GM19324 (cell line): Measurements from ENCODE around the gene TNNI3K.

ENCODE experiments used
- ATAC-seq: cut with Tn5 transposase; IDR thresholded peaks from one replicate; pipeline ENCODE4 v1.9.1; 2021; ENCODE audit warnings: mild to moderate bottlenecking, moderate library complexity; ENCODE audit not compliant: unreplicated experiment, low FRiP score

The TNNI3K gene

DNA sequence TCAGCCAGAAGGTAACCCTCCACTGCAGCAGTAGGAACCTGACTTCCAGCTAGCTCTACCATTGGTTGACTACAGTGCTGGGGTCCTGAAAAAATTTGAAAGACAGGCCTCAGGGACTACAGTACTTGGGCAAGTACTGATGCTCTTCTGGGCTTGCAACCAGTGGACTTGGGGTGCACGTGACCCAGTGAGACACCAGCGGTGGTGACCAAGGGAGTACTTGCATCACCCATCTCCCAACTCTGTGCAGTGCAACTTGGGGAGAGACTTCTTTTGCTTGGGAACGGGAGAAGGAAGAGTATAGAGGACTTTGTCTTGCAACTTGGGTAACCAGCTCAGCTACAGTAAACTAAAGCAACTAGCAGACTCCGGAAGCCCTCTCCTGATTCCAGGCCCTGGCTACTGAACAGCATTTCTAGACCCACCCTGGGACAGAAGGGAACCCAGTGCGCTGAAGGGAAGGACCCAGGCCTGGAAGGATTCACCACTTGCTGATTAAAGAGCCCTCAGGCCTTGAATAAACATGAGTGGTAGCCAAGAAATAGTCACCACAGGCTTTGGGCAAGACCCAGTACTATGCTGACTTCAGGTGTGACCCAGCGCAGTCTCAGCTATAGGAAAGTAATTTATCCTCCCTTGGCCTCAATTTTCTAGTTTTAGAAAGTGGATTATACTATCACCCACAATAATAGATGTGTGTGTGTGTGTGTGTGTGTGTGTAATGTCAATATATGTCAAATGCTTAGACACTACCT is 45.6 kb downstream of the TNNI3K start:
- no peak for ATAC-seq

DNA sequence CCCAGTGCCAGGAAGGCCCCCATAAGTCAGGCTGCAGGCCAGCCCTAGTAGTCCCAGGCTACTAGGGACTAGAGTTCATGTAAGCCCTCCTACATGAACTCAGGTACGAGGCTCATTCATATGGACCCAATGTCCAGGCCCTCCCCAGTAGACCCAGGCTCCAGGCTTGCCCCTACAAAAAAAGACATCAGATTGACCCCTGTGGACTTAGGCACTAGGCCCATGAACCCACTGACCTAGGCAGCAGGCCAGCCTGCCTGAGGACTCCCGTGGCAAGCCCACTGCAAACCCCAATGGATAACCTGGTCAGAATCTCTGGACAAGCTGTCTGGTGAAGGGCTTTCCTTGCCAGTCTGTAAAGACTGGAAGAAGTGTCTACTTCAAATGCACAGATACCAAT is 51.2 kb downstream of the TNNI3K start:
- ATAC-seq = no peak

DNA sequence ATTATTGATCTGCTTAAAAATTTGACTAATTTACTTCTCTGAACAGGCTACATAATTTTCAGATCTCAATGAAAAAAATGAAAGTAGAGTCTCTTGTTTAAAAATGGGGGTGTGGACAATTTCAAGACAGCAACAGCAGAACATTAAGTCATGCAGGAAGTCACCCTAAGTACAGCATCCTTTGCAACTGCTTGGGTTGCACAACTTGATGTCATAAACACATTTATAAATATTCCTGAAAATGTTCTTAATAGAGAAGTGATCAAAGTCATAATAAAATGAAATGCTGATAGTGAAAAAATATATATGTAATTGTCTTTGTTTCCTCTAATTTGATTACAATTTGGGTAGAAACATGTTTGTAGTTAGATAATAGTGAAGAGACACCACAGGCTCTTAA is 79.3 kb downstream of the TNNI3K start:
- no peak for ATAC-seq

DNA sequence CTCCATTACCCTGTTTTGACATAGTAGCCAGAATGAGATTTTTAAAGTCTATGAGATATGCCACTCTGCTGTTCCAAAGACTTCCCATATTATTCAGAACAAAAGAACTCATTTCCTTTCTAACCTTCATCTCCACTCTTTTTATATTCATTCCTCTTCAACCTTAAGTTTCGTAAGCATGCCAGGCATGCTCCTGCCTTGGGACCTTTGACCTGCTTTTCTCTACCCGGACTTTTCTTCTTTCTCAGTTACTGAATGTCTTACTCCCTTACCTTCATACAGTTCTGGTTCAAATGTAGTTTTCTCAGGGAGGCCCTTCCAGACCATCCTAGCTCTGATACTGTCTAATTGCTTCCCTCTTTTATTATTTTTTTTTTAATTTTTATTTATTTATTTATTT is 81.1 kb downstream of the TNNI3K start:
- ATAC-seq = no peak

DNA sequence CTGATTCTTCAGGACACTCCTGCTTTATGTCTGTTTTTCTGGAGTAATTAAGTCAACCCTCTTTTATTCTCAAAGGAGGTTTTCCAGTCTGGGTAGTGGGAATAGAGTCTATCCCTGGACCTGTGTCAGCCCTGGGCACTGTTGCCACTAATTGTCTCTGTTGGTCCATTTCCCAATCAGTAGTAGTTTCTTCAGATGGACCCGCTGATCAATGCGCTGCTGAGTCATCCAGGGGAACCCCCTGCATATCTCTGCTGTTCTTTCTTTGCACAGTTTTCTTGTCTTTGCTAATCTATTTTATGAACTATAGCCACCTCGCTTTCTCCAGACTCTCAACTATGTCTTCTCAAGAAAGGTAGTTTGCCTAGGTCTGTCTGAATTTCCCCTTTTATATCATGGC is 82.5 kb downstream of the TNNI3K start:
- ATAC-seq = no peak

DNA sequence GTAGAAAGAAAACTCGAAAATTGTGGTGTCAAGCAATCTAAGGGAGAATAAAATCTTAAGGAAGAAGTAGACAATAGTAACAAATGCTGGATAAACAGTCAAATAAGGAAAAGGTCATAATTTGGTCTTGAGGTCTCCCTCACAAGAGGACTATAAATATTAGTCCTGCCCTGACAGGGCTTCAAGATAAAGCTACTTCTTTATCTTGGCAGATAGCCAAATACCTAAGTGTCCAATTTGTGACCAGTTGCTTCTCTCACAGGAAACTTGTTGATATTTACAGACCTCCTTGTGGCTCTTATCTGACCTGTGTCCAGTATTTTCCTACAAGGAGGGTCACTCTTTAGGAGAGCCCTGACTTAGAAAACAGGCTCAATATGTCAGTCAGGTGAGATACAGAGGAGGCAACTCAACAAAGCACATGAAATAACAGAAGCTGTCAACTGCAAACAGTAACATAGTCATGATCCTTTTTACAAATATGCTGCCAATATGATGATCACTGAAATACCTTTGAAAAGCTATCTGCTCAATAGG is 88.8 kb downstream of the TNNI3K start:
- no peak for ATAC-seq

DNA sequence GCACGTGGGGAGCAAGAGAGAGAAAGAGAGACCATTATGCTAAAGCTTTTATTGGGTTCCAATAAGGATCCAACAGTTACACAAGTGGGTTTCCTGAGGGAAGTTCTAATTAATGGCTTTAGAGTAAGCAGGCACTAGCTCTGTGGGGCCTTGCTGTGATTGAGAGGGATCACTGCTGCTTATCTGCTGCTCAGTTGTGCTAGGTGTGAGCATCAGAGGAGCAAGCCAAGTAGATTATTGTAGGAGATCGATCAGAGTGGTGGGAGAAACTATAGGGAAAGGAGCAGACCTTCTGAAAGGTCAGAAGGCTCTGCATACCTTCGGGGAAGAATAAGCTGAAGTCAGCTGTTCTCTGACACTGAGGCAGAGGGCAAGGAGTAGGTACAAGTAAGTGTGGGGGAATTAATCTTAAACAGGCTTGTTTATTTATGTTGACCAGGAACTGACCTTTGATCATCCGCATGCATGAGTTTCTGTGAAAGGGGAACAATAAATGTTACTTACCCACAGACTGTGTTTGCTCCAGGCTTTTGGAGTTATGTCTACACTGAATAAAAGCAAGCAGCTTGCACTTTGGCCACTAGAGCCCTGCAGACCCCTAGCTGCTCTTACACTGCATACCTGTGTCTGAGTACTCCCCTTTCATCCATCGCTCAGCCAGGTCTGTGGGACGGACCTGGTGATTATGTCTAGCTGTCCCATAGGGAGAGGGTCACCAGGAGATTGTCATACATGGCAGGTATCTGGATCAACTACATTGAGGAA is 89.7 kb downstream of the TNNI3K start:
- no peak for ATAC-seq

DNA sequence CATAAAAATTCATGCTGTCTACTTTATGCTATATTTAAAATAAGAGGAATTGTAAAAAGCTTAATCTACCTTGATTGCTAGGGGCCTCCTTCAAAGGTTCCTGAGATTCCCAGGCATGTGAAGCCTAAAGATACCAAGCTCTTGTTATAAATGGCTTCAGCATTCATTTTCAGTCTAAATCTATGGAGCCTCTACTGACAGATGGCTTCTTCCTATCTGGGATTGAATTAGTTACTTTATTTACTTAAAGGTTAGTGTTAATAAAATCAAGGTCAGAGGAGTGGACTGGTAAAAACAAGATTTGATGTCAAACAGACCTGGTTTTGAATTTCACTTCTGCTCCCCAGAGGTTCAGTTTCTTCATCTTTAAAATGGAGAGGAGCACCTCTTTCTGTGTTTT is 93.7 kb downstream of the TNNI3K start:
- ATAC-seq = no peak

DNA sequence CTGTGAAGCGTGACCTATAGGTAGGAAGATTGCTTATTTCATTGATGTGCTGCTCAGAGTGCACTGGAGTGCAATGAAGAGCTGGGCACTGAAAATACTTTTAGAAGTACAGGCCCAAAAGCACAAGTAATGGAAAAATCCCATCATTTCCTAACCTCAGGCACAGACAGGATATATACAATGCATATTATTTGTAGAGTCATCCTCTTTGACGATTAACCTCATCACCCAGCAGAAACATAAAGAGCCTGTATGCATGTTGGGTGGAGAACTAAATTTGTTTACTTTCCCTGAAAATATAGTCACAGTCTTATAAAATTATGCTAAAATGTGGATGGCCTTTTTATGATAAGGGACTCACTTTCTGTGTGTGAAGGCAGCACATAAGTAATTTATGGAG is 98.1 kb downstream of the TNNI3K start:
- no peak for ATAC-seq

DNA sequence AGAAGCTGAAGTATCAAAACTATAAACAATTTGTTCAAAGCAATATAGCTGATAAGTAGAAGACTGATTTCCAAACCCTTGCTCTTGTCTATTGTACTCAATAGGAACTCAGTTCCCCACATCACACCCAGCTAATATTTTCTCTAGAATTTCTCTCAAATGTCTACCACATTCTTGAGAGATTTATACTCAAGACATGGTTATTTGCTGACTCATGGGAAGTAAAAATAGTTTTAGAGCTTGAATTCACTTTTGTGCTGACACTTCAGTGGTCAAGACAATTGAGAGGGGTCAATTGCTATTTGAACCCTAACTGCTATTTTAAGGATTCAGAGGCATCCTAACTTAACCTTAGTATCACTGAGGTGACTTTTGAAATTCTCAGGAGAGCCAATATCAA is 99.0 kb downstream of the TNNI3K start:
- no peak for ATAC-seq

DNA sequence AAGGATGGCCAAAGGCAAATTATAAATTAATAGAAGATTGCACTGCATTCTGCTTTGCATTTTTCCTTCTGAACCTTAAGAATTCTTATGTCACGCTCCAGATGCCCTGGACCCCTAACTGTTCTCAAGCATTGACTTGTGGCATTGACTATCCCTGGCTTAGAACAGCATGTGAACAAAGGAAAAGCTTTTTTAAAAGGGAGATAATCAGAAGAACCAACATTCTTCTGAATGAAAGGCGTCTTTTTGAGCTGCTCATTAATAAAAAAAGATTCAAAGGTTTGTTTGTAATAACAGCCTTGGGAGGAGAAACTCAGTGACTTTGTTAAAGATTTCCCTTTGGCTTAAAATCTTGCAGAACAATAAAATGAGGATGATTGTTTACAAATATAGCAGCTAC is 105.5 kb downstream of the TNNI3K start:
- ATAC-seq = no peak

DNA sequence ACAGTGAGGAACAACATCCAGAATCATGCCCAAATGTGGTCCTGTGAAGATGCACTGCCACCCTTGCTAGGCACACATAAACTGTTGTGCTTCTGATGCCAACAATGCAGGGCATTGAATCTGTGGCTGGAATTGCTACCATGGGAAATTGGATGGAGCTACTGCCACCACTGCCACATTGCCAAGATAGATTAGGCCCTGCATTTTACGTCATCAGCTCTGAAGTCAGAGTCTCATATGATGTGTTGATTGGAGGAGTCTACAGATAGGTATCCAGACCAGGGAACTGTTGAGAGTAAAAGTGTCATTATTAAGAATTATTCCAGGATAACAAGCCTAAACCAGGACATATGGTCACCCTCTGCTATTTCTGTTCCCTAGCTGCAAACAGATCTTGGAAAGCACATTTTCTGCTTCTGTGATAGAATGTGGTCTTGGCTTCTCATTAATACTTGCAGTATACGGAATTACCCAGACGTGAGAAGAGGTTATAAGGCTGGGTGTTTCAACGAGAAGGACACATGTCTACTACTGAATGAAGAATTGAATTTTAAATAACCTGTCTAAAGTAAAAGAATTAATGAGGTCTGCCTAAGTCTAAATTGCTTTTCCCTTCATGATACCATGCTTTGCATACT is 106.6 kb downstream of the TNNI3K start:
- no peak for ATAC-seq

DNA sequence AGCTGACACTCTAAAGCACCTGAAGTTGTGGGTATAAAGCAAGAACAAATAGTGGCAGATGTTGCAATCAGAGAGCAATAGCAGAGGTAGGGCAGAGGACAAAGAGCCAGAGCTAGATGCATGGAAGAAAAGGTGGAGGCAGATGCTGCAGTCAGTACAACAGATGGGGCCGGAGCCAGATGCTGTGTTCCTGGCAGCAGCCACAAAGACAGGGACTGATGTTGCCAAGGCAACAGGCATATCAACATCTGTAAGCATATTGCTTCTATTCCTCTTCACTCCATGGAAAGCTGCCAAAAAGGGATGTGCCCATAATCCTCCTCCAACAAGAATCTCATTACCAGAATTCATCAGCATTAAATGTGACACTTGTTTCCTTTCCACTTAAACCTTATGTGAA is 108.0 kb downstream of the TNNI3K start:
- no peak for ATAC-seq

DNA sequence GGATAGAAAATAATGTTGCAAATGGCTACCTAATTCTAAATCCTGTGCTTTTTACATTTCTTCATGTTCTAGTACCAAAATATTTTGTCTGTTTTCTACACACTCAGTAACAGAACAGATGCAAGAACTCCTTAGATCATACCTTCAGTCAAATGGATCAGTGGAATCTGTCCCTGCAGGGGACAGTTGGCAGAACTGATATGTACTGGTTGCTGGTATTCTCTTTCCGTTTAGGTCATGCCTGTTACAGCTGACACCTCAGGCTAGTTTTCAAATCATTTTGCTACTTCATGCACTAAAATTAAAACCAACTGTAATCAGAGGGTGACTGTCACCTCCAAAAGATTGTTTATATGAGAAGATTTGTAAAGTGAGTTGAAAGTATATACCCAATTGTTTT is 109.2 kb downstream of the TNNI3K start:
- ATAC-seq = no peak

DNA sequence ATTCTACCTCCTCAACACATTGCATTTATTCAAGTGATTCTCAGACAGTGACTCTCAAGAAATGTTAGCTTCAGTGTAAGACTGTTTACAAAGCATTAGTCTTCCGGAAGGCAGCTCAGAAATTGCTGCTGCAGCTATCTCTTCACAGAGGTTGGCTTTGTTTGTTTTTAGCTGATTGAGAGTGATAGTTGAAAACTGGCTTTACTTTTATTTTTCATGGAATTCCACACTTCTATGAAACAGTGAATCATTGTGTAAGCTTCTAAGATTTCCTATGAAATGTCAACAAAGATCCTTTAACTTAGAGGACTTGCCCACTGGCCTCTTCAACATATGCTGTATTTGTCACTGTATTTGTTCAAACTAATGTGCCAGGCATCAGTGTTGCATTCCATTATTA is 121.3 kb downstream of the TNNI3K start:
- no peak for ATAC-seq

DNA sequence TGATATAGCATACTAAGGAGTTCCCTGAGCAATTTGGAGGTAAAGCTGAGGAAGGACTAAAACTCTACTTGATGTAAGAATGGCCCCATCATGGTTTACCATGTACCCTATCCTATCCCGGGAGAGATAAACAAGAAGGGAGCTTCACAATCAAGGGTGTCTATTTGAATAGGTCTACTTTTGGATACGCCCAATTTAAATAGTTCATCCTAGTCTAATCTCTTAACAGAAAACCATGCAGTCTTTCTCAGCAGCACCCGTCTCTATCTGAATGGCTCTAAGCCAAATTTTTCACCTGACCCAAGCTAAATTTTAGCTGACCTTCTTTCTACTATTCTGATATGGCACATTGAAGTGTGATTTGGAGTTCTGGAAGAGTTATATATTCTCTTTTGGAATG is 122.0 kb downstream of the TNNI3K start:
- ATAC-seq = no peak

DNA sequence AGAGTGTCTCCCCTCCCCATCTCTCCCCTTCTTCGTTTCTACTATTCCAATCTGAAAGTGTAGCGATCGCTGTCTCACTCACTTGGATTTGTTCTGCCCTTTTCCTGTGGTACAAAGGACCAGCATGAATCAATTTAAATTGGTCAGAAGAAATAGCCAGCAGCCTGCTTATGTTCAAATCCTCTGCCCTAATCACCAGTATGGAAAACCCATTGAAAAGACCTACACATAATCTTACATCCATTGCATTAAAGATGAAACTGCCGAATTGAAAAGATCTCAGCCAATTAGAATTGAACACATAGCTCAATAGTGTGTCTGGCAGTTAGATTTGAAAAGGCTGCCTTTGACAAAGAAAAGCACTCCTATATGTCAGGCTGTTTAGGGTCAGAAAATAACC is 122.6 kb downstream of the TNNI3K start:
- ATAC-seq = no peak

DNA sequence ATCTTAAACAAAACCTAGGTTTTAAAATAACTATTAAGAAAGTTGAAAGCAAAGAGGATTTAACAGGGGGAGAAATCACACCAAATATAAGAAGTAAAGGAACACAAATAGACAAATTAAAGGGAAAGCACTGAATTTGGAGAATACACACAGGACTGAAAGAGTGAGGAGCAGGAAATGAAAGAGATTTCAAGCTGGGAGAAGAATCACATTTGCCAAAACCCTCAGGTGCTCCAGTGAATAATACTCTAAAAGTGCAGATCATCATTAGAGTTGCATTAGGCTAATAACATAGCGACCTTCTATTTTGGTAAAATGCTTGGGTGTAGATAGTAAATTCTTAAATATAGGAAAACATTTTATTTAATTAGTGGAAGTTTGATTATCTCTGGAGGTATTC is 127.5 kb downstream of the TNNI3K start:
- ATAC-seq = no peak

DNA sequence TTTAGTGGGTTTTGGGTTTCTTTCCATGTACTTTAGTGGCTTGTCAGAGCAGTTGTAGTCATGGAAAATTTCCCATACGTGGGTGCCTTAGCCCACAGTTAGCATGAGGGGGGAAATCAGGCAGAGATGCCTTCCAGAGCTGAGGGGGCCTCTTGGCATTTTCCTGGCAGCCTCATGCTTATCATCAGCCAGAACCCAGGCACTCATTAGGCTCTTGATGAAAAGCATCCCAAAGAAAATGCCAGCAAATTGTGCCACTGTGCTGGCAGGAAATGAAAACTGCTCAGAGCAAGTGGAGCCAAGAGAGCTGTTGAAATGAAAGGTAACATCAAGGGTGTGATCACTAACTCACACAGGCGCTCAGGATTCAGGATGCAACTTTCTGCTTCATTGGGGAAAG is 128.0 kb downstream of the TNNI3K start:
- no peak for ATAC-seq

DNA sequence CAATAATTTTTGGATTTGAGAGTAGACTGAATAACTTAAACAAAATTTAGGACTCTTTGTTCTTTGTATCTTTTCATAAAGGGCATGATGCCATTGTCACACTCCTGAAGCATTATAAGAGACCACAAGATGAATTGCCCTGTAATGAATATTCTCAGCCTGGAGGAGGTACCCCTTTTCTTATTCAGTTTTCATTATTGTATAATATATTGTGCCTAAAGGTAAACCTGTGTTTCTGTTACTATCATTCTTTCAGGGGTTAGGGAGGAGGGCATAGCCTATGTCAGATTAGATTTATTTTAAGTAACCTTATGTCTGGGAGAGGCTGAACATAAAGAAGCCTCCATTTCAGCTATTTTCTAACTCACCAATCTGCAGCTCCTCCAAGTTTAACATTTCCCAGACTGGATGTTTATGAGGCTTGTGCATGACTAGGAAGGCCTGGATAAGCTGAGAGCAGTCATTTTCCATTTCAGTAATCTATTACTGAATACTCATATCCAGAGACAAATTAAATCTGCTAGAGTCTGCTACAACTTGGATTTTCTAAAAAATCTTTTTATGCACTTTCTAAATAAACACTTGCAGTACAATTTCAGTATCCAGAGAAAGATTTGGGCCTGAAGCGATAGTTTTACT is 132.1 kb downstream of the TNNI3K start:
- no peak for ATAC-seq

DNA sequence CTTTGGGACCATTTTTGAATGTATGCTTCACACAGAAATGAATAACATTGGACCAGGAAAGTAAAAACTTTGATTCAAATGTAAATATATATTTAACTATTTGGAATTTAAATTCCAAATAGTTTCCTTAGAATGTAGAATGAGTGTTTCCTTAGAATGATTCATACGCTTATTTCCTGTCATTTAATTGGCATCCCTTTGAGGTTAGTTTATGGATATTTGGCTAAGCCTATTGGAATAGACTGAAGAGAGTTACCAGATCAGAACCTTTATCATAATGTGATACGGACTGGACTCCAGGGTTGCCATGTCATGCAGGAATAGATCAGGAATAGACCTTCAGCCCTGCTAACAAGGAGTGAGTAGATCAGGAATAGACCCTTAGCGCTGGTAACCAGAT is 133.1 kb downstream of the TNNI3K start:
- ATAC-seq = no peak
